Breast epithelium (tissue), 3 donors: ENCODE results near the gene RNASE13.

Source experiments
- POLR2A ChIP-seq: fragments of 450-650 bp; IDR thresholded peaks from one replicate; pipeline ENCODE4 v1.6.1; 2016; ENCODE audit warnings: antibody characterized with exemption, mild to moderate bottlenecking, moderate library complexity
- TF ChIP-seq, protein P1 (sequence below), 3 donors: fragments of 450-650 bp; IDR thresholded peaks; one replicate each; pipeline ENCODE4 v1.5.1; 2016 to 2017; ENCODE audit warnings: antibody characterized with exemption in 3 of 3, mild to moderate bottlenecking in 3 of 3, moderate library complexity in 3 of 3

DNA sequence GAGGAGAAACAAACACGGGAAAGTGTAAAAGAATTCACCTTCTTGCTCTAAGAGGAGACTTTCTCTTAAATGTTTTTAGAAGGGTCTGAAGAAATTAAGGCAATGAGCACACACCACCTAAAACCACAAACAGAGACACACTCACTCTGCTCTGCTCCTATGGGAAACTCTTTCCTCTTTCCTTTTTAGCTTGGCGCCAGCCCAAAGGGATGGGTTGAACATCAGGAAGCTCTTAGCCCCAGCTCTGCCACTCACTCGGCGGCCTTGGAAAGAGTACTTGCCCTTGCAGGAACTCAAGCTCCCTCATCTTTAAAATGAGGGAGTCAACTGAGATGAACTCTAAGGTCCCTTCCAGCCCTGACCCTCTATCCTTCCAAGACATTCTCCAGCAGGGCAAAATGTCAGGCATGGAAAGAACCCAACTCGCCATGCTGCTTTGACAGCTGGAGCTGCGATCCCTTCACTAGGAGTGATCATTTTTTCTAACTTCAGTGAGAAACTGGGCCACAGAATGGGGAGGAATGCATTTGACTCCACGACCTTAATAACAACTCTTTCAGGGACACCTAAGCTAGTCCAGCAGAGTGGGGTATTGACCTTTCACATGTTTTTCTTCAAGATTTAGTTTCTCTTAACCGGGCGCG is 22.0 kb upstream of the RNASE13 start:
- TF ChIP-seq, protein P1, sequence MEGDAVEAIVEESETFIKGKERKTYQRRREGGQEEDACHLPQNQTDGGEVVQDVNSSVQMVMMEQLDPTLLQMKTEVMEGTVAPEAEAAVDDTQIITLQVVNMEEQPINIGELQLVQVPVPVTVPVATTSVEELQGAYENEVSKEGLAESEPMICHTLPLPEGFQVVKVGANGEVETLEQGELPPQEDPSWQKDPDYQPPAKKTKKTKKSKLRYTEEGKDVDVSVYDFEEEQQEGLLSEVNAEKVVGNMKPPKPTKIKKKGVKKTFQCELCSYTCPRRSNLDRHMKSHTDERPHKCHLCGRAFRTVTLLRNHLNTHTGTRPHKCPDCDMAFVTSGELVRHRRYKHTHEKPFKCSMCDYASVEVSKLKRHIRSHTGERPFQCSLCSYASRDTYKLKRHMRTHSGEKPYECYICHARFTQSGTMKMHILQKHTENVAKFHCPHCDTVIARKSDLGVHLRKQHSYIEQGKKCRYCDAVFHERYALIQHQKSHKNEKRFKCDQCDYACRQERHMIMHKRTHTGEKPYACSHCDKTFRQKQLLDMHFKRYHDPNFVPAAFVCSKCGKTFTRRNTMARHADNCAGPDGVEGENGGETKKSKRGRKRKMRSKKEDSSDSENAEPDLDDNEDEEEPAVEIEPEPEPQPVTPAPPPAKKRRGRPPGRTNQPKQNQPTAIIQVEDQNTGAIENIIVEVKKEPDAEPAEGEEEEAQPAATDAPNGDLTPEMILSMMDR (IDR thresholded peaks at IDR 0.05), result no peak
- no peak for TF ChIP-seq POLR2A
